Stomach (tissue), 9 donors: ENCODE data around the gene PALLD. TPM values are rescaled to one million over a fixed set of nuclear protein-coding genes. Genes with fewer than 3 reads are reported as not detected.
A peak's percentile ranks its signal among the peaks of the same experiment; 100 is the strongest.

ENCODE experiments used
- DNase-seq, 2 donors: peaks; one replicate each; pipeline versions ENCODE4 v3.0.0 to v3.0.0-alpha.2; 2013 to 2019
- H3K27ac ChIP-seq, 5 donors: fragments of 200-600 bp in 4 of 5; sonication (generic) in 4 of 5; one replicate each; pipeline ENCODE4 v1.5.1; 2013 to 2019; ENCODE audit warnings: mild to moderate bottlenecking in 1 of 5, moderate library complexity in 1 of 5
- H3K27me3 ChIP-seq, 3 donors: fragments of 200-600 bp; sonication (generic); one replicate each; pipeline ENCODE4 v1.5.1; 2017 to 2019; ENCODE audit warnings: mixed run types in 1 of 3
- H3K36me3 ChIP-seq, 4 donors: fragments of 200-600 bp; sonication (generic); 1 replicate in 3 of 4; 2 replicates in 1 of 4; pipeline ENCODE4 v1.5.1; 2016 to 2019
- H3K4me1 ChIP-seq, 4 donors: fragments of 200-600 bp; sonication (generic); one replicate each; pipeline ENCODE4 v1.5.1; 2016 to 2019
- H3K4me3 ChIP-seq, 4 donors: fragments of 200-600 bp; sonication (generic) in 3 of 4; one replicate each; pipeline ENCODE4 v1.5.1; 2016 to 2019; ENCODE audit warnings: mild to moderate bottlenecking in 1 of 4
- H3K9me3 ChIP-seq, 4 donors: fragments of 200-600 bp; sonication (generic); one replicate each; pipeline ENCODE4 v1.5.1; 2016 to 2019
- CTCF ChIP-seq, 7 experiments: fragments of 450-650 bp in 4 of 7; fragments of 200-600 bp in 3 of 7; sonication (generic) in 3 of 7; IDR thresholded peaks; one replicate each; pipeline ENCODE4 v1.5.1; 2016 to 2019; ENCODE audit warnings: antibody characterized with exemption in 7 of 7, control low read depth in 2 of 7, mild to moderate bottlenecking in 1 of 7
- EP300 ChIP-seq: sonication (generic); formaldehyde crosslinking; IDR thresholded peaks from one replicate; pipeline ENCODE4 v1.6.1; 2017; ENCODE audit warnings: antibody characterized with exemption
- POLR2A ChIP-seq, 4 donors: fragments of 450-650 bp; IDR thresholded peaks; one replicate each; pipeline ENCODE4 v1.6.1; 2016; ENCODE audit warnings: antibody characterized with exemption in 4 of 4, control low read depth in 2 of 4, mild to moderate bottlenecking in 1 of 4, moderate library complexity in 1 of 4
- POLR2AphosphoS5 ChIP-seq, 3 donors: sonication (generic); formaldehyde crosslinking; IDR thresholded peaks; one replicate each; pipeline ENCODE4 v1.6.1; 2016; ENCODE audit warnings: antibody characterized with exemption in 3 of 3
- WGBS, 5 donors: extraction: QIAGEN DNeasy Blood & Tissue Kit in 3 of 5; methylation state at CpG; one replicate each; pipeline versions ENCODE4 v1.1.5 to v1.1.7; 2013 to 2018; 5-methylcytosine and 5-hydroxymethylcytosine counted together
- intact Hi-C: fragments of 100-400 bp; cut with DNase I; formaldehyde crosslinking; loops from one replicate; pipeline ENCODE4 v1.15.1; 2023; ENCODE audit warnings: low total_unique reads
- polyA plus RNA-seq, 3 donors: library from polyadenylated mRNA; stranded (reverse); fragments of 200-250 nt; gene quantifications; one replicate each; pipeline ENCODE4 v1.2.3, GENCODE V29; 2013
- total RNA-seq, 5 donors: library from RNA; depleted of rRNA; stranded (reverse); fragments of >200 nt; gene quantifications; one replicate each; pipeline versions ENCODE4 v1.1.0 to v1.2.3, GENCODE V29; 2014 to 2016
- donor health status: healthy with polysubstance abuse.
- donor health status: Bipolar disorder and iron deficiency.
- donor health status: healthy.

PALLD gene
- total and polyA plus RNA-seq, 8 donors, result 75.9 to 984 (median 206) TPM

- DNase-seq, result no peak
- H3K9me3 ChIP-seq, result no peaks in the 10 kb centered on the region
- TF ChIP-seq POLR2A (IDR thresholded peaks at IDR 0.05) (no peak), CTCF (IDR thresholded peaks at IDR 0.05) (no peak), EP300 (no peak), POLR2AphosphoS5 (IDR thresholded peaks at IDR 0.05) (no peak)
- peak overlapping the region in 4 of 5 donors; percentile 6 to 82 (median 54) for H3K27ac ChIP-seq
- no peaks in the 10 kb centered on the region for H3K27me3 ChIP-seq
- H3K4me1 ChIP-seq, result peaks cover 0 to 27% (median 21%) of the 10 kb centered on the region in 4 donors
- peak overlapping the region in 2 of 4 donors; percentile 12 to 28 for H3K4me3 ChIP-seq
- H3K36me3 ChIP-seq, result no peaks in the 10 kb centered on the region
- intact Hi-C loops, result no loop called here
Observed at GRCh38 chr4:168654848-168655174, 158.0 kb downstream of the PALLD start.

- intact Hi-C loops, result no loop called here
- WGBS, 5 donors, result 18 to 33% (median 21%) methylated on average over 3 of the region's 3 CpGs
- no peaks in the 10 kb centered on the region for H3K9me3 ChIP-seq
- peak overlapping the region; percentile 6 to 82 (median 56) for H3K27ac ChIP-seq
- no peaks in the 10 kb centered on the region for H3K27me3 ChIP-seq
- no peaks in the 10 kb centered on the region for H3K36me3 ChIP-seq
- TF ChIP-seq POLR2A (IDR thresholded peaks at IDR 0.05) (no peak), POLR2AphosphoS5 (IDR thresholded peaks at IDR 0.05) (no peak), CTCF (IDR thresholded peaks at IDR 0.05) (no peak)
- peaks cover 0 to 27% (median 21%) of the 10 kb centered on the region in 4 donors for H3K4me1 ChIP-seq
- no peak for DNase-seq
- H3K4me3 ChIP-seq, result peak overlapping the region in 2 of 4 donors; percentile 12 to 28
Observed at GRCh38 chr4:168655182-168655581, 158.3 kb downstream of the PALLD start.

- H3K27me3 ChIP-seq, result no peaks in the 10 kb centered on the region
- H3K4me1 ChIP-seq, result peaks cover 0 to 27% (median 21%) of the 10 kb centered on the region in 4 donors
- TF ChIP-seq POLR2A (IDR thresholded peaks at IDR 0.05) (no peak), POLR2AphosphoS5 (IDR thresholded peaks at IDR 0.05) (no peak), EP300 (no peak), CTCF (IDR thresholded peaks at IDR 0.05) (no peak)
- H3K9me3 ChIP-seq, result no peaks in the 10 kb centered on the region
- peak overlapping the region in 1 of 4 donors; percentile 28 for H3K4me3 ChIP-seq
- H3K36me3 ChIP-seq, result no peaks in the 10 kb centered on the region
- peak overlapping the region in 1 of 5 donors; percentile 82 for H3K27ac ChIP-seq
- DNase-seq, result no peak
- WGBS, 5 donors, result 58 to 74% (median 69%) methylated on average over 4 of the region's 4 CpGs
- intact Hi-C loops, result no loop called here
Observed at GRCh38 chr4:168656055-168656660, 159.3 kb downstream of the PALLD start.

- intact Hi-C loops, result no loop called here
- TF ChIP-seq POLR2A (IDR thresholded peaks at IDR 0.05) (no peak), EP300 (no peak)
- DNase-seq, result no peak
Observed at GRCh38 chr4:168656946-168657473, 160.2 kb downstream of the PALLD start.

GRCh38 chr4:168658751-168659150 lies 161.9 kb downstream of the PALLD start:
- TF ChIP-seq POLR2AphosphoS5 (IDR thresholded peaks at IDR 0.05), result no peak
- no peak for TF ChIP-seq CTCF (IDR thresholded peaks at IDR 0.05)
- no peak for TF ChIP-seq POLR2A (IDR thresholded peaks at IDR 0.05)
- no peak for TF ChIP-seq EP300
- no peak for DNase-seq
- WGBS, 5 donors, result 51 to 93% (median 86%) methylated on average over 3 of the region's 3 CpGs
- H3K27me3 ChIP-seq, result no peaks in the 10 kb centered on the region
- no peak overlapping the region for H3K4me3 ChIP-seq
- H3K36me3 ChIP-seq, result no peaks in the 10 kb centered on the region
- intact Hi-C loops, result no loop called here
- no peak overlapping the region for H3K27ac ChIP-seq
- no peaks in the 10 kb centered on the region for H3K9me3 ChIP-seq
- H3K4me1 ChIP-seq, result peaks cover 0 to 40% (median 21%) of the 10 kb centered on the region in 4 donors

More at GRCh38 chr4:168656946-168657473, 160.2 kb downstream of the PALLD start:
- Histone ChIP-seq H3K36me3 (no peaks in the 10 kb centered on the region), H3K9me3 (no peaks in the 10 kb centered on the region), H3K4me3 (no peak overlapping the region), H3K27ac (peak overlapping the region in 2 of 5 donors; percentile 23 to 43), H3K4me1 (peaks cover 0 to 28% (median 21%) of the 10 kb centered on the region in 4 donors), H3K27me3 (no peaks in the 10 kb centered on the region)
- WGBS, 5 donors, result 58 to 80% (median 65%) methylated on average over 3 of the region's 3 CpGs
